ENCODE data around the gene YTHDC2.

Gene YTHDC2

GRCh38 chr5:113513384-113514288 is at the start of gene YTHDC2:
YTHDC2 (plus strand) TSS chr5:113513694; CDS start chr5:113513896, 202 bp downstream.
- peak; percentile 83 for DNase-seq

- no peak for DNase-seq
Observed at GRCh38 chr5:113474100-113474728, 39.3 kb upstream of the YTHDC2 start.

GRCh38 chr5:113478691-113479090 is 34.8 kb upstream of the YTHDC2 start:
- DNase-seq, result no peak

- no peak for DNase-seq
Observed at GRCh38 chr5:113480243-113480642, 33.3 kb upstream of the YTHDC2 start.

GRCh38 chr5:113487416-113487780 is 26.1 kb upstream of the YTHDC2 start:
- DNase-seq, result no peak

GRCh38 chr5:113487781-113488644 is 25.5 kb upstream of the YTHDC2 start, which contains the start of gene MCC:
MCC (minus strand) TSS chr5:113488453.
- DNase-seq, result peak; percentile 37

GRCh38 chr5:113488645-113489184 is 24.8 kb upstream of the YTHDC2 start:
- no peak for DNase-seq

GRCh38 chr5:113489299-113489698 is 24.2 kb upstream of the YTHDC2 start:
- DNase-seq, result no peak

- no peak for DNase-seq
Observed at GRCh38 chr5:113490317-113490716, 23.2 kb upstream of the YTHDC2 start.

GRCh38 chr5:113491022-113491421 is 22.5 kb upstream of the YTHDC2 start:
- DNase-seq, result no peak

GRCh38 chr5:113493446-113493845 is 20.0 kb upstream of the YTHDC2 start:
- DNase-seq, result no peak

GRCh38 chr5:113495422-113495841 is 18.1 kb upstream of the YTHDC2 start:
- no peak for DNase-seq

- DNase-seq, result no peak
Observed at GRCh38 chr5:113502073-113502472, 11.4 kb upstream of the YTHDC2 start.

GRCh38 chr5:113503146-113503545 is 10.3 kb upstream of the YTHDC2 start:
- DNase-seq, result no peak

GRCh38 chr5:113505181-113505580 is 8.3 kb upstream of the YTHDC2 start:
- DNase-seq, result no peak

GRCh38 chr5:113507601-113508000 is 5.9 kb upstream of the YTHDC2 start:
- DNase-seq, result no peak

GRCh38 chr5:113508756-113509155 is 4.7 kb upstream of the YTHDC2 start:
- no peak for DNase-seq

GRCh38 chr5:113510836-113511451 is 2.5 kb upstream of the YTHDC2 start:
- no peak for DNase-seq

- no peak for DNase-seq
Observed at GRCh38 chr5:113512341-113512740, 1.2 kb upstream of the YTHDC2 start.

GRCh38 chr5:113514289-113514635 is 768 bp downstream of the YTHDC2 start:
- DNase-seq, result no peak

- DNase-seq, result no peak
Observed at GRCh38 chr5:113518884-113519283, 5.4 kb downstream of the YTHDC2 start.

GRCh38 chr5:113519412-113519811 is 5.9 kb downstream of the YTHDC2 start:
- DNase-seq, result no peak

GRCh38 chr5:113520429-113520828 is 6.9 kb downstream of the YTHDC2 start:
- no peak for DNase-seq
